GM10248 (cell line): ENCODE data around the gene SREBF2.

Experiments used
- CTCF ChIA-PET: fragments of 300-600 bp; sonication (Branson Sonifier 250); formaldehyde crosslinking; extraction: SDS; loops from one replicate; lab custom pipeline; 2021; ENCODE audit warnings: antibody characterized with exemption; lab: Yijun Ruan, JAX
- POLR2A ChIA-PET: fragments of 350-650 bp; sonication (Branson Sonifier 250); formaldehyde crosslinking; extraction: SDS; loops from one replicate; lab custom pipeline; 2020; ENCODE audit warnings: antibody characterized with exemption; lab: Yijun Ruan, JAX
- DNase-seq: peaks from one replicate; pipeline ENCODE4 v3.0.0; 2012; ENCODE audit errors: extremely low spot score
- TF ChIP-seq, protein P1 (sequence below): IDR thresholded peaks from 2 replicates; pipeline ENCODE4 v1.5.1; 2012; ENCODE audit warnings: mild to moderate bottlenecking, low read depth; ENCODE audit errors: extremely low read depth, missing control alignments, control extremely low read depth

SREBF2 gene

DNA sequence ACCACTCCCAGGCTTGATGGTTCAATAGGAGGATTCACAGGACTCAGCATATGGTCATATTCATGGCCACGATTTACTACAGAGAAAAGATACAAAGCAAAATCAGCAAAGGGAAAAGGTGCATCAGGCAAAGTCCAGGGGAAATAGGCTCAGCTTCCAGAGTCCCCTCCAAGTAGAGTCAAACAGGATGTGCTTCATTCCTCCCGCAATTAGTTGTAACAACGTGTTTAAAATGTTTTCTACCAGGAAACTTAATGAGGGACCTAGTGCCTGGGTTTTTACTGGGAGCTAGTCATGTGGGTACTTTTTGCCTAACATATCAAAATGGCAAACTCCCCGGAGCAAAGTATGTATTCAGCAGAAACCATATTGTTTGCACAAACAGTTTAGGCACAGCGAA is 14.9 kb upstream of the SREBF2 start:
- POLR2A ChIA-PET = no interaction called here
- TF ChIP-seq, protein P1, sequence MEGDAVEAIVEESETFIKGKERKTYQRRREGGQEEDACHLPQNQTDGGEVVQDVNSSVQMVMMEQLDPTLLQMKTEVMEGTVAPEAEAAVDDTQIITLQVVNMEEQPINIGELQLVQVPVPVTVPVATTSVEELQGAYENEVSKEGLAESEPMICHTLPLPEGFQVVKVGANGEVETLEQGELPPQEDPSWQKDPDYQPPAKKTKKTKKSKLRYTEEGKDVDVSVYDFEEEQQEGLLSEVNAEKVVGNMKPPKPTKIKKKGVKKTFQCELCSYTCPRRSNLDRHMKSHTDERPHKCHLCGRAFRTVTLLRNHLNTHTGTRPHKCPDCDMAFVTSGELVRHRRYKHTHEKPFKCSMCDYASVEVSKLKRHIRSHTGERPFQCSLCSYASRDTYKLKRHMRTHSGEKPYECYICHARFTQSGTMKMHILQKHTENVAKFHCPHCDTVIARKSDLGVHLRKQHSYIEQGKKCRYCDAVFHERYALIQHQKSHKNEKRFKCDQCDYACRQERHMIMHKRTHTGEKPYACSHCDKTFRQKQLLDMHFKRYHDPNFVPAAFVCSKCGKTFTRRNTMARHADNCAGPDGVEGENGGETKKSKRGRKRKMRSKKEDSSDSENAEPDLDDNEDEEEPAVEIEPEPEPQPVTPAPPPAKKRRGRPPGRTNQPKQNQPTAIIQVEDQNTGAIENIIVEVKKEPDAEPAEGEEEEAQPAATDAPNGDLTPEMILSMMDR = no peak

DNA sequence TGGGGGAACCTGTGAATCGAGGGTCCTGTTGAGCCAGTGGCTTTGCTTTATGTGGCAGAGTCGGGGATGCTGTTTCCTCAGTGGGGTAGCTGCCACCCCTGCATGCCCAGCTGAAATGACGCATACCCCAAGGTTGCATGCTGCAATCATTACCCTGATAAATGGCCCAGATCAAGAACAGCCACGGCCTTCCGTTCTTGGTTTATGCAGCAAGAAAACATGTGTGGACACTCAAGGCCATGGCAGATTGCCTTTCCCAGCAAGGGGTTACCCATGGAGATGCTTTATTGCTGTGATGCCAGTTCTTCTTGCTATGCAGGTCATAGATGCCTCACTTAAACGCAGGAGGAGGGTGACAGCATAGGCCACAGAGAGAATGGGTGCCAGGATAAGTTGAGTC is 14.3 kb upstream of the SREBF2 start:
- DNase-seq = no peak
- POLR2A ChIA-PET = interaction anchor here (0.6 kb wide), 1 partner anchor 132 kb away, joined by 9 read pairs; no protein-coding TSS in a partner anchor
- TF ChIP-seq, protein P1 = no peak
- CTCF ChIA-PET = interaction anchor here (1.0 to 3.7 kb wide), 3 partner anchors 9 to 128 kb away, joined by 3 to 14 read pairs (median 5); partner anchors contain the start of gene CENPM

More for the DNA sequence above, 14.9 kb upstream of the SREBF2 start:
- no peak for DNase-seq
- CTCF ChIA-PET = interaction anchor here (1.0 to 3.7 kb wide), 4 partner anchors 10 to 129 kb away, joined by 3 to 14 read pairs (median 6); partner anchors contain the start of gene CENPM

DNA sequence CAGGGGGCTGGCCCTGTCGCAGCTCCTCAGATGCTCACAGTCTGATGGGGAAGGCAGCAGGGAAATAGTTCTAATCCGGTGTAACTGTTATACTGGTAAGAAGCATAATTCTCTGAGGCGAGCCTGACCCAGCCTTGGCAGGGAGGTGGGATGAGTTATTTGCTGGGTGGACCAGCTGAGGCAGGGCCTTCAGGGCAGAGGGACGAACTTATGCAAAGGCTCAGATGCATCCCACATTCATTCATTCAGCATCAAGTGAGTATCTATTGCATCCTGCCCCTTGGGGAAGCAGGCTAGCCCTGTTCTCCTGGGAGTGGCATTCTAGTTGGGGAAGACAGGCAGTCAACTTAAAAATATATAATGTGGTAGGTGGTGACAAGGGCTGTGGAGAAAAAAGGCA is 13.6 kb upstream of the SREBF2 start:
- DNase-seq = no peak
- ChIA-PET CTCF (no interaction called here), POLR2A (no interaction called here)
- TF ChIP-seq, protein P1 = no peak

DNA sequence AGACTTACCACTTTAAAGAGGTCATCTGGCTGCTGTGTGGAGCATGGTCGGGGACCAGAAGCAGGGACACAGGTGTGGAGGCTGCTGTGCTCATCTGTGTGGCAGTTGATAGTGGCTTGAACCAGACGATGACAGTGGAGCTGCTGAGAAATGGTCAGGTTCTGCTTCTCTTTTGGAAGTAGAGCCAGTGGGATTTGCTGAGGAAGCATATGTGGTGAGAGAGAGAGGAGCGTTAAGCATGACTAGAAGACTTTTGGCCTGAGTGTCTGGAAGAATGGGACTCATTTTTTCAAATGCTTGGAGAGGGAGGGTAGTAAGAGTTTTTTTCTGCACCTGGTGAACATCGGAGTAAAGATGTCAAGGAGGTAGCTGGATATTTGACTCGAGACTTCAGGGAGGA is 12.5 kb upstream of the SREBF2 start:
- ChIA-PET CTCF (interaction anchor here (1.4 to 3.2 kb wide), 2 partner anchors 108 to 121 kb away, joined by 4 to 13 read pairs; no protein-coding TSS in a partner anchor), POLR2A (no interaction called here)
- DNase-seq = no peak
- TF ChIP-seq, protein P1 = no peak

DNA sequence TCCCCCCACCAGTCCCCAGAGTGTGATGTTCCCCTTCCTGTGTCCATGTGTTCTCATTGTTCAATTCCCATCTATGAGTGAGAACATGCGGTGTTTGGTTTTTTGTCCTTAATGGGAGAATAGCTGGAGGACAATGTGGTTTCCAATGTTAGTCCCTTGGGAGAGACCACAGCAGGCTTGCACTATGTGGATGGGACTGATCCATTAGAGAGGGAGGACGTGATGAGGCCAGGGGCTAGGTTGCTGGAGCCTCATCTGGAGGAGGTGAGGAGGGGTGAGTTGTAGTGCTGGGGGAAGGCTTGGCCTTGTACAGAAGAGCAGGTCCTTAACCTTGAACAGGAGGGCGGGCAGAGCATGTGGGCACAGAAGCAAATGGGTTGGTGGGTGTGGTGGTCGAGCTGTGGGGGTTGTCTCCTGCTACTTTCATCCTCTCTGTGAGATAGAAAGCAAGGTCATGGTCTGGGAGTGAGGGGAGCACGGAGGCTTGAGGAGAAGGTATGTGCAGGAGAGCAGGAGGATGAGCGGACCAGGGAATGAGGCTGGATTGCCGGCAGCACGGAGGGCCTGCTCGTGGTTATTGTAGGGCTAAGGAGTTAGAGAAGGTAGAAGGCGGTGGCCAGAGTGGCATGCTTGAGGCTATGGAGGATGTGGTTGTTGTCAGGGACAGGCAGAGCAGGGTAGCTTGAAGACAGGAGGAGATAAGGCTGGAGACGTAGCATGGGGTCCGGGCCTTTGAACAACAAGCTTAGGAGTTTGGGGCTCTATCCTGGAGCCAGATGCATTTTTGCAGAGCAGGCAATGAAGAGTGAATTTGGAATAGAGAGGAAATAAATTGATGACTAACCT is 11.2 kb upstream of the SREBF2 start:
- no peak for DNase-seq
- POLR2A ChIA-PET = interaction anchor here (1.4 kb wide), 1 partner anchor 22 kb away, joined by 4 read pairs; the partner anchor contains the start of gene CCDC134
- CTCF ChIA-PET = interaction anchor here (0.6 to 3.2 kb wide), 14 partner anchors 8 to 135 kb away, joined by 3 to 13 read pairs (median 4); partner anchors contain the start of gene CCDC134
- TF ChIP-seq, protein P1 = no peak

DNA sequence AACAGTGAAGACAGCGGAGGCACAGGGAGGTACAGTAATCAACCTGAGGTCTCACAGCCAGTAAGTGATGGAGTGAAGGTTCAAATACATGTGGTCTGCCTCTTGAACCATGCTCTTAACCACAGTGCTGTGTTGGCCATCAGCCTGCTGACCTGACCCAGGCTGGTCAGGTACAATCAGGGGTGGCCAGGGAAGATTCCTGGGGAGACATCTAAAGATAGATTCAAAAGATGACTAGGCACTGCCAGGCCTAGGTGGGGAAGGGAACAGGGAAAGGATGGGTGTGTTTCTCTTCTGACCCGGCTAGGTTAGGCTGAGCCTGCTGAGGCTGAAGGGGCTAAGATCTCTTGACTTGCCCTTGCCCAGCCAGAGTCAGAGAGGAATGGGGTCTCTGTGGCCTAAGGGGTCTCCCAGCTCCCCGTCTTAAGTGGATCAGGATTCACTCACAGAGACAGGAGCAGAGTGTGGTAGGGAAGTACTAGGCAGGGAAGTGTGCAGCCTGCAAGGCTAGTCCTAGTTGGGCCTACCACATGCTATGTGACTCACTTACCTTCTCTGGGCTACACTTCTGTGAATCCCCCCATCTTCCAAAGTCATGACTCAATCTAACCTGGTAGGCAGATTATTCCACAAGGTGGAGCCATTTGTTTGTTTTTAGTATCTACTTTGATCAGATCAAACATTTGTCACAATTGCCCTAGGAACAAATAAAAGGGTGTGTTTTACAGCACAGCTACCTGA is 10.4 kb upstream of the SREBF2 start:
- POLR2A ChIA-PET = interaction anchor here (1.4 kb wide), 1 partner anchor 22 kb away, joined by 4 read pairs; the partner anchor contains the start of gene CCDC134
- TF ChIP-seq, protein P1 = peak; percentile 55
- CTCF ChIA-PET = interaction anchor here (0.6 to 3.2 kb wide), 14 partner anchors 8 to 168 kb away, joined by 3 to 13 read pairs (median 3); partner anchors contain the start of gene CCDC134
- DNase-seq = peak; percentile 69
